GM12801 (cell line): Measurements from ENCODE around the gene MMRN1.

ENCODE experiments used
- TF ChIP-seq, protein P1 (sequence below): IDR thresholded peaks from one replicate; pipeline ENCODE4 v1.5.1; 2011; ENCODE audit warnings: control low read depth; ENCODE audit not compliant: insufficient read length; ENCODE audit errors: extremely low read depth

The MMRN1 gene

DNA sequence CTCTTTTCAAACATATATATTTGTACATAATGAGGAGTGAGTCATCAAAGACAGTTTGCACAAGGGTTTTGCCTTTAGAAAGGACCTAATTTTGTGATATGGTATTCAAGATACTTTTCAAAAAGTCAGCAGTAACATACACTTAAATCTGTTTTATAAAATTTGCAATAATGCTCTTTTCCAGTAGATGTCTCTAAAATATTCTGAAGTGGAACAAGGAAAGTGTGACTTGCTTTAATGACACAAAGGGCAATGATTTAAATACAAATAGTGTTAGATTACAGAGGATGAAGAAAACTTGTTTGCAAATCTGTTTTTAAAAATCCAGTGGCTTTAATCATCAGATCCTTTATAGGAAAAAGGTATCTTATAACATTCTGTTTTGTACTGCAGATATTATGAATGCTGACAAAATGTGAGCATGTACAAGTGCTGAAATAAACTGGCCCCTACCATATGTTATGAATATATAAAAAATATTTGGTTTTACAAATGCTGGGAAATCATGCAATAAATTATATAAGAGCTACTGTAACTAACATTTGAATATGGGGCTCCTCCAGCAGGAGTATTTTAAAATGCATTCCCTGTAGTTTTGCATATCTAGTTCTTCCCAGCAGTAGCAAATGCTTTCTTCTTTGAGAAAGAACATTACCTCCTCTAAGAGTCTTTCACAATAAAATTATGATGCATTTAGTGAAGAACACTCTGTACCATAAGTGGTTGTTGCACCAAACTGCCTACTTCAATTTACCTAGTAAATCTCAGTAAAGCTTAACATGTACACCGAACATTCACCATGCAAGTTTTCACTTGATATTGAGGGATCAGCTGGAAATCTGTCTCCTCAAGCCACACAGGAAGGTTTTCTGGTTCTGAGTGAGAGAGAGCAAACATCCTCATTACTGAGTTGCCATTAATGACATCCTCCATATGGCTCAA lies 20.2 kb downstream of the MMRN1 start:
- TF ChIP-seq, protein P1, sequence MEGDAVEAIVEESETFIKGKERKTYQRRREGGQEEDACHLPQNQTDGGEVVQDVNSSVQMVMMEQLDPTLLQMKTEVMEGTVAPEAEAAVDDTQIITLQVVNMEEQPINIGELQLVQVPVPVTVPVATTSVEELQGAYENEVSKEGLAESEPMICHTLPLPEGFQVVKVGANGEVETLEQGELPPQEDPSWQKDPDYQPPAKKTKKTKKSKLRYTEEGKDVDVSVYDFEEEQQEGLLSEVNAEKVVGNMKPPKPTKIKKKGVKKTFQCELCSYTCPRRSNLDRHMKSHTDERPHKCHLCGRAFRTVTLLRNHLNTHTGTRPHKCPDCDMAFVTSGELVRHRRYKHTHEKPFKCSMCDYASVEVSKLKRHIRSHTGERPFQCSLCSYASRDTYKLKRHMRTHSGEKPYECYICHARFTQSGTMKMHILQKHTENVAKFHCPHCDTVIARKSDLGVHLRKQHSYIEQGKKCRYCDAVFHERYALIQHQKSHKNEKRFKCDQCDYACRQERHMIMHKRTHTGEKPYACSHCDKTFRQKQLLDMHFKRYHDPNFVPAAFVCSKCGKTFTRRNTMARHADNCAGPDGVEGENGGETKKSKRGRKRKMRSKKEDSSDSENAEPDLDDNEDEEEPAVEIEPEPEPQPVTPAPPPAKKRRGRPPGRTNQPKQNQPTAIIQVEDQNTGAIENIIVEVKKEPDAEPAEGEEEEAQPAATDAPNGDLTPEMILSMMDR: no peak

DNA sequence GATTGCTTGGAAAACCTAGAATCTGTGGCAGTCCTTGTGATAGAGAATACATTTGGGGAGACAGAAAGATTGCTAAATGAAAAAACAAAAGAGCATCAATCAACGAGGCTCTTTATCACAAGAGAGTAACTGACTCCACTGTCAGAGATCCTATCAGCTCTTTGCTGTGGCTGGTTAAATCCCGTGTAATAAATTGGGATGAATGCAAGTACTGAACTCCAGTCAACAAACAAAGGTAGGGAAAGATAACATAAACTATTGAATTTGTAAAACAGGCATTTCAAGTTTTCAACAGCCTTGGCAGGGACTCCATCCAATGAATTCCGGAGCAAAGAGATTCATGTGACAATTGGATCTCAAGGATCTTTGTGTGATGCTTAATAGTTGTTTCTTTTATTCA lies 21.3 kb downstream of the MMRN1 start:
- TF ChIP-seq, protein P1: no peak

DNA sequence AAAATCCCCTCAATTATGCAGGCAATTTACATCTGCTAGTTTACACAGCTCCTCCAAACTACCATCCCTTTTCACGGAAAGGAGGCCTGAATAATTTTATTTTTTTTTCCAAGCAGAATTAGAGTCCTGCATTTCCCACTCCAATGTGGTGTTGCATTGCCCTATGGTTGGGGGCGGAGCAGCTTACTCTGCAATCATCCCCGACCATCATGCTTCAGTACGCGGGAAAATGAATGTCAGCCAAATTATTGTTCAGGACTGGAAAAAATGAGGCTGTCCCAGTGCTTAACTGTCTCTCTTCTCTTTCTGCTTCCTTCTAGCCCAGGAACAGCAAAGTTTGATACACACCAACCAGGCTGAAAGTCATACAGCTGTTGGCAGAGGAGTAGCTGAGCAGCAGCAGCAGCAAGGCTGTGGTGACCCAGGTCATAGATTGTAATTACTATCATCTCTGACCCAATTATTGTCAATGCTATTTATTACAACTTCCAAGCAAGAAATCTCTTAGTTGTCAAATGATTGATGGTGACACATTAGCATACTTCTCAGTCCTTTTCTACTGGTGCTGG lies 28.3 kb downstream of the MMRN1 start:
- TF ChIP-seq, protein P1: no peak

DNA sequence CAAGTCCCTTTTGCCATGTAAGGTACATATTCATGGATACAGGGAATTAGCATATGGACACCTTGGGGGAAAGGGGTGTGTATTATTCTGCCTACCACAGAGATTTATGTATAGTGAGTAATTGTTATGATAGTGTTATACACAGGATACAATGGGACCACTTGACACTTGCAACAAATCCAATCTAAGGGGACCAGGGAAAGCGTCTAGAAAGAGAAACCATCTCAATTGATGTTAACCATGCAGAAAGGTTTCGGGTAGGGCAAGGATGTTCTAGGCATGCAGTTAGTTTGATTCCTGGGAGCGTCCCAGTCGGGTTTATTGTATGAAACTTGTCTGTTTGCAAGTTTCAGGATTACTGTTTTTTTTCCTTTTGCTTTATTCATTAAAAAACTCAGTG lies 34.2 kb downstream of the MMRN1 start:
- TF ChIP-seq, protein P1: no peak

DNA sequence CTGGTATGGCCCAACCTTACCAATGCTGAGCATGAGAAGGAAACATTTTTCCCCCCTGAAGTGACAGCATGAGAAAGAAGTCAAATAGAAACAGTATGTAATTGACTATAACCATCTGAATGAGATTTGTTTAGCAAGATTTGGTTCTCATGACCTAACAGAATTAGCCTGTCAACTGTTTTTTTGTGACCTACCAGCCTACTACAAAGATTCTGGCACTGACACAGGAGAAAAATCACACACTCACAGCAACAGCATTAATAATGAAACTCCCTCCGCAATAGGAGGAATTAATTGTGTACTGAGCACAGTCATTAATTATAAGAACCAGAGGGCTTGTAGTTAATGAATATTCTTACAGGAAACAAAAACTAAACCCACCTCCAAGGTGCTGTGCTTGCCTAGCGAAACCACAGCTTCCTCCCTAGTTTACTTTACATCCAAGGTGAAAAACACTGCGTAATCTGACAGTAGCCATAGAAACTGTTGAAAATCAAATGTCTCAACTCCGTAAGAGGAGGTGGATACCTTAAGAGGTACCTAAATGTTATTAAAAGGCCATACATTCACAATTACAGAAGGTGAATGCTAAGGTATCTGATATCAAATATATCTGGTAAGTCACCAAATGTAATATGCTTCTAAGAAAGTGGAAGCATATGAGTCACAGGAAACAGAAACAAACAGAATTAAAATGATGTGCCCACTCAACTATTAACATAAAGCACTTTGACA lies 34.9 kb downstream of the MMRN1 start:
- TF ChIP-seq, protein P1: no peak

DNA sequence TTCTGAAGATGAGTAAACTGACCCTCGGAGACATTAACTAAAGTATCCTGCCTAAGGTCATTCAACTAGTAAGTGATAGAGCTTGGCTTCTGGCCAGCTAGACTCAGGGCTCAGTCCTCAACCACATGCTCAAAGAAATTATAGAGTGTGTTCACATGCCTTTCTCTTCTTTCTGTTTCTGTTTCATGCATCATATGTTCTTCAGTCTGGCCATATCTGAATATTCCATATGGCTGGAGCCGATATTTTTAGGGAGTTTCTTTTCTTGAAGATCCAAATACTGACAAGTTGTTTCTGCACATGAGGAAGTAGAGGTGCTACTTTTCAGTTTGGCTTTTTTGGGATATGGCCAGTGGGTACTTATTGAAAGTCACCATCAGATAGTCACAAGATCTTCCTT lies 44.9 kb downstream of the MMRN1 start:
- TF ChIP-seq, protein P1: no peak

DNA sequence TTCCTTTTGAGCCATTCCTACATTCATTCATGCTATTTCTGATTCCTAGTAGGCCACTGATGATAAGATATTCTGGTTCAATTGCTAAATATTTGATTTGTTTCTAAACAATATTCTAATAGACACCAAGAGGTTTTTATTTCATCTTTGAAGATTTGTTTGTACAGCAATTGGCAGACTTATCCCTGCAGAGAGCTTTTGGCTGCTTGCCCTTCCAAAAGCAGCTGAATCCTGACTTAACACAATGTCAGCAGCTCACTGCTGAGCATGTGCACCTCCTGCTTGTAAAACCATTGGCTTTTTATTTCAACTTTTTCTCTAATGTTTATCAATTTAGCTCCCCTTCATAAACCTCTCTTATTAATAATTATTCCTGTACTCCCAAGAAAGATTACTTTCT lies 45.3 kb downstream of the MMRN1 start:
- TF ChIP-seq, protein P1: no peak
